ENCODE results near the gene REST. TPM values are rescaled to one million over a fixed set of nuclear protein-coding genes. Genes with fewer than 3 reads are reported as not detected.

Gene REST
- total and polyA plus RNA-seq, 2 of the 8 experiments (the other 6 are each of a cell fraction or from before 2014, with no cell fraction given) = 10.2 to 66.3 TPM

DNA sequence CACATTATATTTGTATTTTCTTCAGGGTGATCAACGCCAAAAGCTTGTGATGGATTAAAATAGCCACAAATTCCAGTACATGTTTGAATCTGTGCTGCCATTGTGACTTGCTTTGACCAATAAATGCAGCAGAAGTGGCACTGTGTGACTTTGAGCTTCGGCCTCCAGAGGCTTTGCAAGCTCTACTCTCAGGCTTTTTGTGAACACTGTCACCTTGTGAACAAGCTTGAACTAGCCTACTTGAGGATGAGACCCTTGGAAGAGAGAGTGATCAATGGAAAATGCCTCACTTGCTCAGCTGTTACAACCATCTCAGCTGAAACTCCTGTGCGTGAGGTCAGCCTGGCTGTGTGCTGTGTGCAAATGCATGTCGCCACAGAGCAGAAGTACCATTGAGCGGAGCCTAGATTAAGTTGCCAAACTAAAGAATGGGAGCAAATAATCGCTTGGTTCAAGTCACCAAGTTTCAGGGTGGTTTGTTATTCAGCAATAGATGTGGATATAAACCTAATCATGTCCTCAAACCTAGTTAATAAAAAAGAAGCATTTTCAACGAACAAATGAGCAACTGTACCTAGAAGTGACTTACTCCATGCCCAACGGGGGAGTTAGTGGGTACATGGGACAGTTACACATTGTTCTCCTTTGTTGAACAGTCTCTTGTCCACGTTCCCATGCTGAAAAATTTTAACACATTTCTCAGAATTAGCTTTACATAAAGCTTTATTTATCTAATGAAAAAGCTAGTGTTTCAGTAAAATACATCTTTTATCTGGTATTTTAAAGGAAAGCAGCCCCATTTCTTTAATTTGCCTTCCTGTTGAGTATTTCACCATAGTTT, 46.2 kb downstream of the REST start:
- CTCF ChIA-PET (ENCODE audit: partially characterized antibody) = interaction anchor here (0.8 to 1.0 kb wide), 2 partner anchors 17 to 56 kb away, joined by 3 read pairs; no protein-coding TSS in a partner anchor
- Histone ChIP-seq H2AFZ (ENCODE audit: low read length) (no peak overlapping the region), H3K4ac (replicated peaks; ENCODE audit: insufficient read length, low read depth, low read length) (no peak overlapping the region), H3K9ac (replicated peaks in 1 of 4; ENCODE audit: extremely low read depth in 1 of 4, low read depth in 3 of 4, low read length in 3 of 4) (no peak overlapping the region), H2BK120ac (replicated peaks; ENCODE audit: low read depth, low read length) (no peak overlapping the region), H3K4me1 (replicated peaks in 1 of 4; ENCODE audit: control insufficient read depth in 3 of 4, insufficient read depth in 4 of 4, low read length in 3 of 4) (no peaks in the 10 kb centered on the region), H3K27ac (ENCODE audit: low read depth, low read length) (no peak overlapping the region), H3K56ac (replicated peaks; ENCODE audit: insufficient read length, low read depth, low read length) (no peak overlapping the region), H3K79me2 (ENCODE audit: control insufficient read depth in 1 of 2, insufficient read depth in 2 of 2, low read length in 2 of 2) (no peaks in the 10 kb centered on the region), H3K23ac (ENCODE audit: insufficient read length) (no peak overlapping the region), H3K4me2 (ENCODE audit: insufficient read depth in 1 of 2, low read depth in 2 of 2, low read length in 2 of 2) (no peak overlapping the region), H2BK12ac (ENCODE audit: low read depth, low read length) (no peak overlapping the region), H4K8ac (ENCODE audit: extremely low read depth, insufficient read depth, low read length) (no peak overlapping the region), H3K18ac (ENCODE audit: extremely low read depth, low read length) (no peak overlapping the region), H3K79me1 (ENCODE audit: low read depth, low read length) (no peaks in the 10 kb centered on the region), H3K36me3 (ENCODE audit: control insufficient read depth in 2 of 4, insufficient read depth in 4 of 4, low read length in 3 of 4) (no peaks in the 10 kb centered on the region), H3K9me3 (ENCODE audit: insufficient read depth in 2 of 2, low read depth in 1 of 2, low read length in 1 of 2) (no peaks in the 10 kb centered on the region), H4K20me1 (replicated peaks in 1 of 2; ENCODE audit: control insufficient read depth in 1 of 2, insufficient read depth in 2 of 2, low read length in 2 of 2) (peaks cover 0 to 3% of the 10 kb centered on the region in 2 experiments), H2BK5ac (ENCODE audit: low read depth, low read length) (no peak overlapping the region), H3K4me3 (ENCODE audit: extremely low read depth in 1 of 4, insufficient read depth in 2 of 4, low read depth in 3 of 4, low read length in 4 of 4) (no peak overlapping the region), H2BK15ac (ENCODE audit: low read length) (no peak overlapping the region), H3K14ac (ENCODE audit: insufficient read length) (no peak overlapping the region), H4K91ac (replicated peaks; ENCODE audit: insufficient read length, low read length) (no peak overlapping the region), H4K5ac (ENCODE audit: insufficient read length, low read depth, low read length) (no peak overlapping the region), H2BK20ac (ENCODE audit: low read length) (no peak overlapping the region), H2AK5ac (ENCODE audit: low read depth, low read length) (no peak overlapping the region), H3K27me3 (replicated peaks in 1 of 4; ENCODE audit: control insufficient read depth in 3 of 4, extremely low read depth in 1 of 4, insufficient read depth in 3 of 4, low read length in 3 of 4) (peaks cover 0 to 6% (median 3%) of the 10 kb centered on the region in 4 experiments; a peak in 4 of 7 replicates), H3K23me2 (ENCODE audit: low read depth, low read length) (no peaks in the 10 kb centered on the region)
- POLR2A ChIA-PET (ENCODE audit: partially characterized antibody) = interaction anchor here (1.0 to 2.2 kb wide), 4 partner anchors 8 to 109 kb away, joined by 4 to 8 read pairs (median 6); partner anchors contain the start of gene POLR2B
- FAIRE-seq (no peak), DNase-seq (ENCODE audit: low read depth in 1 of 2, low spot score in 2 of 2) (no peak)
- TF ChIP-seq EGR1 (IDR thresholded peaks at IDR 0.05; ENCODE audit: borderline replicate concordance, low read depth, low read length) (no peak), JUND (IDR thresholded peaks at IDR 0.05; ENCODE audit: low read length) (no peak), SAP30 (IDR thresholded peaks at IDR 0.05; ENCODE audit: insufficient read depth, insufficient replicate concordance, low read length) (no peak), SIRT6 (IDR thresholded peaks at IDR 0.05; ENCODE audit: low read length) (no peak), KDM5A (IDR thresholded peaks at IDR 0.05; ENCODE audit: low read length) (no peak), EP300 (IDR thresholded peaks at IDR 0.05; ENCODE audit: borderline replicate concordance in 1 of 2, low read depth in 2 of 2, low read length in 2 of 2) (no peak)
- TF ChIP-seq, protein P1, sequence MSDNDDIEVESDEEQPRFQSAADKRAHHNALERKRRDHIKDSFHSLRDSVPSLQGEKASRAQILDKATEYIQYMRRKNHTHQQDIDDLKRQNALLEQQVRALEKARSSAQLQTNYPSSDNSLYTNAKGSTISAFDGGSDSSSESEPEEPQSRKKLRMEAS (IDR thresholded peaks at IDR 0.05) = no peak
- 85% methylated on average over 9 of the region's 9 CpGs; no CpG with 5 or more reads in 1 of the 2 experiments for WGBS, 2 experiments (ENCODE audit: extremely low coverage in 1 of 2, insufficient coverage in 1 of 2, insufficient read length in 1 of 2, insufficient replicate concordance in 2 of 2, low coverage in 1 of 2, low lambda C conversion rate in 2 of 2, missing lambda C conversion rate in 1 of 2)

Measured in H1 (cell line).